Esophagus muscularis mucosa (tissue), 4 donors: Measurements from ENCODE around the gene DENND2D. TPM values are rescaled to one million over a fixed set of nuclear protein-coding genes. Genes with fewer than 3 reads are reported as not detected.

Source experiments
- DNase-seq: peaks from one replicate; pipeline ENCODE4 v3.0.0-alpha.2; 2017; ENCODE audit errors: extremely low spot score
- H3K27ac ChIP-seq, 4 donors: fragments of 200-600 bp; sonication (generic); replicated peaks in 1 of 4; 1 replicate in 3 of 4; 2 replicates in 1 of 4; pipeline ENCODE4 v1.5.1; 2016 to 2019; ENCODE audit warnings: mild to moderate bottlenecking in 1 of 4
- H3K27me3 ChIP-seq, 4 donors: fragments of 200-600 bp; sonication (generic); one replicate each; pipeline versions ENCODE4 v1.5.1 to v1.6.0; 2016 to 2019
- H3K36me3 ChIP-seq, 4 donors: fragments of 200-600 bp; sonication (generic); one replicate each; pipeline ENCODE4 v1.5.1; 2016 to 2019
- H3K4me1 ChIP-seq, 4 donors: fragments of 200-600 bp; sonication (generic); one replicate each; pipeline ENCODE4 v1.5.1; 2016 to 2019
- H3K4me3 ChIP-seq, 4 donors: fragments of 200-600 bp; sonication (generic); 1 replicate in 2 of 4; 2 replicates in 2 of 4; pipeline ENCODE4 v1.5.1; 2016 to 2019; ENCODE audit warnings: mild to moderate bottlenecking in 4 of 4, moderate library complexity in 1 of 4
- H3K9me3 ChIP-seq, 4 donors: fragments of 200-600 bp; sonication (generic); 1 replicate in 3 of 4; 2 replicates in 1 of 4; pipeline ENCODE4 v1.5.1; 2016 to 2019
- EP300 ChIP-seq: sonication (generic); formaldehyde crosslinking; IDR thresholded peaks from one replicate; pipeline ENCODE4 v1.6.1; 2017; ENCODE audit warnings: antibody characterized with exemption
- POLR2A ChIP-seq: fragments of 450-650 bp; IDR thresholded peaks from one replicate; pipeline ENCODE4 v1.6.1; 2017; ENCODE audit warnings: antibody characterized with exemption, moderate library complexity, mild to moderate bottlenecking, low read depth
- POLR2AphosphoS5 ChIP-seq, 2 donors: sonication (generic); formaldehyde crosslinking; IDR thresholded peaks; one replicate each; pipeline ENCODE4 v1.6.1; 2017; ENCODE audit warnings: antibody characterized with exemption in 2 of 2
- WGBS: methylation state at CpG from one replicate; pipeline ENCODE4 v1.1.5; 2018; 5-methylcytosine and 5-hydroxymethylcytosine counted together
- intact Hi-C: fragments of 100-400 bp; cut with DNase I; formaldehyde crosslinking; loops from one replicate; pipeline ENCODE4 v1.15.1; 2023
- total RNA-seq, 4 donors: library from RNA; depleted of rRNA; stranded (reverse); fragments of >200 nt; gene quantifications; one replicate each; pipeline versions ENCODE4 v1.1.0 to v1.2.1, GENCODE V29; 2016
- TF ChIP-seq, protein P1 (sequence below), 3 experiments: fragments of 200-600 bp in 2 of 3; fragments of 450-650 bp in 1 of 3; sonication (generic) in 2 of 3; IDR thresholded peaks; one replicate each; pipeline ENCODE4 v1.5.1; 2017 to 2019; ENCODE audit warnings: antibody characterized with exemption in 3 of 3, mild to moderate bottlenecking in 2 of 3, moderate library complexity in 1 of 3

The DENND2D gene
- total RNA-seq, 4 donors from 2014 or later: 4.0 to 13.8 (median 5.2) TPM

DNA sequence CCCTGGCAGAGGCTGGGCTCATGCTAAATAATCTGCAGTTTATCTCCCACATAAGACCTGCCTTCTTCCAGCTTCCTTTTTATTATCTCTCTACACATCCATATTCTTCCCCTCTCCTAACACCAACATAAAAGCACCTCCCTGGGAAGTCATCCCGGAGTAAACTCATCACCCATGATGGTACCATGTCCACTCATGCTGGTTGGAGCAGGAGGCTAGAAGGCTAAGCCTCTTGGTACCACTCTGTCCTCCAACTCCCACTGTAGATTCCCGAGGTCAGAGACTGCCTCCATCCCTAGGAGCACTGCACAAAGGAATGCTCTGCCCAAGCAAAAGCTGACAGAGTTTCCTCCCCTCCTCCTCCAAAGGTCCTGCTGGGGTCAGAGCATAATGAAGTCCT, 4.2 kb downstream of the DENND2D start:
- Histone ChIP-seq H3K4me1 (peaks cover 0 to 30% (median 25%) of the 10 kb centered on the region in 4 donors), H3K36me3 (no peaks in the 10 kb centered on the region), H3K4me3 (no peak overlapping the region), H3K27ac (no peak overlapping the region), H3K9me3 (no peaks in the 10 kb centered on the region), H3K27me3 (no peaks in the 10 kb centered on the region)
- no peak for DNase-seq
- WGBS: 86% methylated on average over 2 of the region's 2 CpGs
- TF ChIP-seq, protein P1, sequence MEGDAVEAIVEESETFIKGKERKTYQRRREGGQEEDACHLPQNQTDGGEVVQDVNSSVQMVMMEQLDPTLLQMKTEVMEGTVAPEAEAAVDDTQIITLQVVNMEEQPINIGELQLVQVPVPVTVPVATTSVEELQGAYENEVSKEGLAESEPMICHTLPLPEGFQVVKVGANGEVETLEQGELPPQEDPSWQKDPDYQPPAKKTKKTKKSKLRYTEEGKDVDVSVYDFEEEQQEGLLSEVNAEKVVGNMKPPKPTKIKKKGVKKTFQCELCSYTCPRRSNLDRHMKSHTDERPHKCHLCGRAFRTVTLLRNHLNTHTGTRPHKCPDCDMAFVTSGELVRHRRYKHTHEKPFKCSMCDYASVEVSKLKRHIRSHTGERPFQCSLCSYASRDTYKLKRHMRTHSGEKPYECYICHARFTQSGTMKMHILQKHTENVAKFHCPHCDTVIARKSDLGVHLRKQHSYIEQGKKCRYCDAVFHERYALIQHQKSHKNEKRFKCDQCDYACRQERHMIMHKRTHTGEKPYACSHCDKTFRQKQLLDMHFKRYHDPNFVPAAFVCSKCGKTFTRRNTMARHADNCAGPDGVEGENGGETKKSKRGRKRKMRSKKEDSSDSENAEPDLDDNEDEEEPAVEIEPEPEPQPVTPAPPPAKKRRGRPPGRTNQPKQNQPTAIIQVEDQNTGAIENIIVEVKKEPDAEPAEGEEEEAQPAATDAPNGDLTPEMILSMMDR (IDR thresholded peaks at IDR 0.05): no peak
- TF ChIP-seq POLR2AphosphoS5 (IDR thresholded peaks at IDR 0.05): no peak
- TF ChIP-seq EP300: no peak
- TF ChIP-seq POLR2A: no peak
- intact Hi-C loops: no loop called here

DNA sequence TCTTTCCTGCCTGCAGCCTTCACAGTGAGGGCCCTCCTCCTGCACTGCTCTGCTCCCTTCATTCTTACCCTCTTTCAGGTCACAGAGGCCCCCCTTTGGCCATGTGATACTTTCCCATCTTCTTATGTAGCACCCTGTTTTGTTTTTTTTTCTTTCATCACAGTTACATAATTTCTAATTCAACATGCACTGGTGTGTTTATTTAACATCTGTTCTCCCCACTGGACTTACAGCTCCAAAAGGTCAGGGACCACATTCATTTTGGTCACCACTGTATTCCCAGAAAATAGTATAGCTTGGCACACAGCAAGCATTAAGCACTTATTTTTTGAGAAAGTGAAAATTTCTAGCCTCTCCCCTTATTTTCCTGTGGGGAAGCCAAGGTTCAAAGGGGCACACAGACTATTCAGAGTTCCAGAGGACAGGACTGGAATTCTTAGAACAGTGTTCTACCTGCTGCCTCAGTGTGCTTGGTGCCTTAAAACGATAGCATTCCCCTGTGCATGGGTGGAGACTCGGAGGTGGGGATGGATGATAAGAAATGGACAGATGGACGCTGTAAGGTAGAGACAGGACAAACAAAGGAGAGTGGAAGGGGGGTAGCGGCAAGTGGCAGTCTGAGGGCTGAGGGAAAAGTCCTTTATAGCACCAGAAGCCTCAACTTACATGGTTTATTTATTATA, 5.3 kb downstream of the DENND2D start:
- intact Hi-C loops: no loop called here
- no peak for TF ChIP-seq POLR2AphosphoS5 (IDR thresholded peaks at IDR 0.05)
- no peak for TF ChIP-seq EP300
- TF ChIP-seq, protein P1 (IDR thresholded peaks at IDR 0.05): no peak
- TF ChIP-seq POLR2A: no peak

DNA sequence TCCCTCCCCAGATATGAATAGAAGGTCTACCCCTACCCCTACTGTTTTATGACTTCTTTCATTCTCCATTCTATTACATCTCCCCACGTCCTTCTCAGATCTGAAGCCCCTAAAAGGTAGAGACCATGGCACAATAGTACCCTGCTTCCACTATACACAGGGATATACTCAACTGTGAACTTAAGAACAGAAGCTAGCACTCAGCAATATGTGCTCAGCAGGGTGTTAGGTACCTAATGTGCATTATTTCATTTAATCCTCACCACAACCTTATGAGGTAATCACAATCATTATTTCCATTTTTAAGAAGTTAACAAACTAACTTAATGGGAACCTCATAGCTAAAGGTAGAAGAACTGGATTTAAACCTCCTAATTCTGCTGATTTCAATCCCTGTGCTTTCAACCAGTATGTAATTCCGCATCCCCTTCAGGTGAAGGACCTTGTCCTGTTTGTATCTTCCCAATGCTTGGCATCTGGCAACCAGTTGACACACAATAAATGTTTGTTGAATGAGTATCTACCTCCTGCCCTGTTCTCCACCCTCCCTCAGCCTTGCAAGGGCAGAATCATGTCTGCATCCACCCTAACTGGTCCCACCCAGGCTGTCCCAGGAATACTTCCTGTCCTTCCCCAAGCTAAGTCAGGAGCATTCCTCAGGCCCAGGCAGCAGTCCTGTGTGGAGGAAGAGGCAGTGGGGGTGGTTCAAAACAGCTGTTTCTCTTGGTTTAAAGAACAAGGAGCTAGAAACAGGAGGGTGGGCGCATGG, 6.5 kb downstream of the DENND2D start:
- no peak for TF ChIP-seq POLR2AphosphoS5 (IDR thresholded peaks at IDR 0.05)
- TF ChIP-seq, protein P1 (IDR thresholded peaks at IDR 0.05): no peak
- Histone ChIP-seq H3K27ac (peak overlapping the region in 3 of 4 donors; percentile 9 to 37 (median 23)), H3K27me3 (no peaks in the 10 kb centered on the region), H3K4me1 (peaks cover 0 to 34% (median 25%) of the 10 kb centered on the region in 4 donors), H3K36me3 (peaks cover 0 to 6% (median 0%) of the 10 kb centered on the region in 4 donors), H3K4me3 (no peak overlapping the region), H3K9me3 (no peaks in the 10 kb centered on the region)
- no peak for DNase-seq
- intact Hi-C loops: no loop called here
- WGBS: 95% methylated on average over 3 of the region's 3 CpGs

More for the DNA sequence above, 5.3 kb downstream of the DENND2D start:
- 79% methylated on average over 4 of the region's 4 CpGs for WGBS
- Histone ChIP-seq H3K4me1 (peaks cover 0 to 34% (median 25%) of the 10 kb centered on the region in 4 donors), H3K27me3 (no peaks in the 10 kb centered on the region), H3K36me3 (no peaks in the 10 kb centered on the region), H3K27ac (no peak overlapping the region), H3K4me3 (no peak overlapping the region), H3K9me3 (no peaks in the 10 kb centered on the region)
- peak; percentile 37 for DNase-seq

DNA sequence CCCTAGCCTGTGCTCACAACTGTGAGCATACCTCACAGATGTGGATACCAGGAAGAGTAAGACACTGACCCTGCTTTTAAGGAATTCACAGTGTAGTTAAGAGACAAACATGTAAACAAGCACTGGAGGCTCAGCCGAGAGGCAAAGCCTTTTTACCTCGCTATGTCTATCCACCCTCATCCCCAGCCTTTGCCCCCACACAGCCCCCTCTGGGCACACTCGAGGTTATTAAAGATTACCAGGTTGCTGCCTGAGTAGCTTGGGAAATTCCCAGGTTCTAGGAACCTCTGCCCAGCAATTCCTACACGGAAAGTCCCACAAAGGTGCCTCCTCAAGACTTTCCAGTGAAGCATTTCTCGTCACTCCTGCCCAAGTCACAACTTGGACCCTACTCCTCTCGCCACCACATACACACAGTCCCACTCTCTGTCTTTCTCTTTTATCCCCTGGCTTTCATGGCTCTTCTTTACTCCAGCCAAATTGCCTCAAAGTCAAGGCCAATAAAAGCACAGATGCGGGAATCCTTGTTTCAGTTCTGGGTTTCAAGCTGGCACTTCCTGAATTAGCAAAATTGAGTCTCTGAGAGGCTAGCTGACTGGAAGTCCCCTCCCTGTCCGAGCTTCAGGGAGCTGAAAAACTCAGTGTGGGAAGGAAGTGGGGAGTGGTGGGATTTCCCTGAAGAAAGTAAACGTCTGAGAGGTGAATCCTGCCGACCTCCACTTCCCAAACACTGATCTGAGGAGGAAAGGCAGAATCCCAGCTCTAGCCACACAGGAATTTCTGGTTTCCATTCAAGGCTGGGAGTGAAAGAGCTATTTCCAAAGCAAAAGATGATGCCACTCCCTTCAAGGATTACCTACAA, 7.6 kb downstream of the DENND2D start:
- H3K9me3 ChIP-seq: no peaks in the 10 kb centered on the region
- intact Hi-C loops: no loop called here
- WGBS: 52% methylated on average over 10 of the region's 10 CpGs
- H3K27ac ChIP-seq: peak overlapping the region; percentile 9 to 37 (median 26)
- no peaks in the 10 kb centered on the region for H3K27me3 ChIP-seq
- no peak for DNase-seq
- H3K36me3 ChIP-seq: peaks cover 0 to 16% (median 6%) of the 10 kb centered on the region in 4 donors
- no peak for TF ChIP-seq EP300
- TF ChIP-seq, protein P1 (IDR thresholded peaks at IDR 0.05): no peak
- TF ChIP-seq POLR2A: no peak
- no peak for TF ChIP-seq POLR2AphosphoS5 (IDR thresholded peaks at IDR 0.05)
- H3K4me1 ChIP-seq: peaks cover 0 to 34% (median 25%) of the 10 kb centered on the region in 4 donors
- no peak overlapping the region for H3K4me3 ChIP-seq
